NOMO-1 (cell line): ENCODE results near the gene ZP2.
"Not testable (repeated sequence)": the region's sequence is repeated elsewhere in the genome, so short reads cannot be mapped to it uniquely, and the experiment has no call there.

Experiments used
- DNase-seq, 2 experiments: peaks; one replicate each; lab custom pipeline; 2025; ENCODE audit not compliant: unreplicated experiment in 2 of 2; lab: John Stamatoyannopoulos, UW

The ZP2 gene

DNA sequence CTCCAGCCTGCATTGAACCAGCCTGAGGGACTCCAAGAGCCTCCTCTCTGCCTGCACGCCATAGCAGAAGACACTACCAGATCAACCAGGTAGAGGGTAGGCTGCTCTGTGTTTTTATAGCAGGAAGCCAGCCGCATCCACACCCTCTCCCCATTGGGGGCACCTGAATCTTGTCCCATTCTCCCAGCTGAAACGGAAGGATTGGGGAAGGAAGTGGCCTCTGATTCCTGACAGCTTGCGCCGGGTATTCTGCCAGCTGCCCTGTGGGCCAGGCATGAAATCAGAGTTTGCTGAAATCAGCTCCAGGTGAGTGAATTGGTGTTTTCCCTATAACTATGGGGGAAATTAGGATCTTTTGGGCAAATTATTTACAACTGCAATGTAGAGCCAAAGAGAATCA, at the start of gene ZP2:
Gene ZP2 (minus strand): TSS at position 89 of the 400 bp plus-strand sequence. CDS start 27 bp downstream, at position 62.
- no peak for DNase-seq

DNA sequence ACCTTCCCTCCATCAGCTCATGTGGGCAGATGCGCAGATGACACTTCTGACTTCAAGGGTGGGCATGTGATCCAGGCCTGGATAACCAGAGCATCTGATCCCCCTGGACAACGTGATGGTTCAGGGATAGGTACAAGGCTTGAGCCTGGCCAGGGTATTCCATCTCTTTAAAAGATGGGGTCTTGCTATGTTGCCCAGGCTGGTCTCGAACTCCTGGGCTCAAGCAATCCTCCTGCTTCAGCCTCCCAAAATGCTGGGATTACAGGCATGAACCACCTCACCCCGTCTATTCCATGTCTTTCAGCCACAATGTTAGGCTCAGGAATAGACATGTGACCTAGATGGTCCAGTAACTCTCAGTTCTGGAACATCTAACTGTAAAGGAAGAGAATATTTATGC, 45.9 kb upstream of the ZP2 start:
- no peak for DNase-seq

GRCh38 chr16:21256636-21257035, 45.3 kb upstream of the ZP2 start:
- DNase-seq = no peak

DNA sequence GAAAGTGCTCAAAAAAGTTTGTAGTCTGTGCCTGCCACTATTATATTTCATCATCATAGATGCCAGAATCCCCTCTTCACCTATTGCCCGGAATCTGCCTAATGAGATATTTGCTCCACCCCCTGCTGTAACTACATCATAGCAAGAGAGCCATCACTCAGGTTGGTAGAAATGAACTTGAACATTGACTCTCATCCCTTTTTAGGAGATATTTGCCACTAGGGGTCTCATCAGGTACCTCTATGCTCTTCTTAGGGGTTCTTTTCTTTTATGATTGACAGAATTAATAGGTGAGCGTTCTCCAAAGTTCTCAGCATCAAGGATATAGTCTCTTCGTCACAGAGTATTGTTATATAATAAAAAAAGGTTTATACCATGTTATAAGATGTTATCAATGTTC, 42.1 kb upstream of the ZP2 start:
- no peak for DNase-seq

DNA sequence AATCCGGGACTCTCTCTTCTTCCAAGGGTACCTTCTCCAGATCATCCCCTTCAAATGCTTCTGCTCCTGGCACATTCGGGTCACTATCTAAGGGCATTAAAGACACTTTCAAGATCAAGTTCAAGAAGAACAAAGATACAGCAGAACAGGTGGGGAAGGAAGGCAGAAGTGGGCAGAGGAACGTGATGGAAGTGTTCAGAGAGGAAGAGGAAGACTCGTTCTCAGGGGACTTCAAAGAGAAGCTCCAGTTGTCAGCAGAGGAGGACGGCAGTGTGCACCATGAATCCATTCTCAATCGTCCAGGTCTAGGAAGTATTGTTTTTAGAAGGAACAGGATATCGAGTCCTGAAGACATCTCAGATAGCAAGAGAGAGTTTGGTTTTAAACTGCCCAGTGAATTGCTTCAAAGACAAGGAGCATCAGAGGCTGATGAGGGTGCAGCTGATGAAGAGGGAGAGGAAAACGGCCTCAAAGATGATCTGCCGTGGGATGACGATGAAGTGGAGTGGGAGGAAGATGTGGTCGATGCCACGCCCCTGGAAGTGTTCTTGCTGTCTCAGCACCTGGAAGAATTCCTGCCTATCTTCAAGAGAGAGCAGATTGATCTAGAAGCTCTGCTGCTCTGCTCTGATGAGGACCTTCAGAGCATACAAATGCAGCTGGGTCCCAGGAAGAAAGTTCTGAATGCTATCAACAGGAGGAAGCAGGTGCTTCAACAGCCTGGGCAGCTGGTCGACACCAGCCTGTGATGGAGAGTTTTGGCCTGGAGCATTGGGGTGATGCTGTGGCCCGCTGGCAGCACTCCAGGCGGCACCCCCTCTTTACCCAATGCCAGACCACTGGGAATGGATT, 38.9 kb upstream of the ZP2 start:
- no peak for DNase-seq

DNA sequence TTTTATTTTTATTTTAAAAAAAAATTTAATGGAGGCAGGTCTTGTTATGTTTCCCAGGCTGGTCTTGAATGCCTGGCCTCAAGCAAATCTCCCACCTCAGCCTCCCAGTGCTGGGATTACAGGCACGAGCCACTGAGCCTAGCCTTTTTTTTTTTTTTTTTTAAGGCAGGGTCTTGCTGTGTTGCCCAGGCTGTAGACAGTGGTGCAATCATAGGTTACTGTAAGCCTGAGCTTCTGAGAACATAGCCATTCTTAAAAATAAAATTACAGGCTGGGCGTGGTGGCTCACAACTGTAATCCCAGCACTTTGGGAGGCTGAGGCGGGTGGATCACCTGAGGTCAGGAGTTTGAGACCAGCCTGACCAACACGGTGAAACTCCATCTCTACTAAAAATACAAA, 36.8 kb upstream of the ZP2 start:
- not testable (repeated sequence) for DNase-seq

DNA sequence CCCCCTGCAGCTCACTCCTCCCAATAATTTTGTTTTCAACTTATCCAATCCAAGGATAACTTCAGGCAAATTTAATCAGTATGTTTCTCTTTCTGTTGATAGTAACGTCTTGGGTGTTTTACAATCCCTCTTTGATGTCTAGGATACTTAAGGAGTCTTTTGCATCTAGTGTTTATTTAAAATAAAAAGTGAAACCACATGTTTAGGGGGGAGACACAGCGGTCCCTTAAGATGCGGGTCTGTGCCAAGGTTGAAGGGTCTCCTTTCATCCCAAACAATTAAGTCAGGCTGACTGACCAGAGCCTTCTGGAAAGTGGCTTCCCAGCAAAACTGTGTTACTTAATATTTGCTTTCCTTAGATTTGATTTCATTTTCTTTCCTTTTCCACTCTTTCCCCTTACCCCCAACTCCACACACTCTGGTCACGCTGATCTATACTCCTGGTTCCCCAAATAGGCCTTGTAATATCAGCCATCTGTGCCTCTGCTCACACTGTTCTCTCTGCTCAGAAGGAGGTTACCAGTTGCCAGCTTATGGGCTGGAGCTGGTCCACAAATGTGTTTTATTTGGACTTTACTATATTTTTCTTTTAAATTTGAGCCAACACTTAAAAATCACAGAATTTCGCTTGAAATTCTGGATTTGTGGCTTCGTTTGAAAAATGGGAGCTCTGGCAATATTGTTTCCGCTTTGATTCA, 33.3 kb upstream of the ZP2 start:
- no peak for DNase-seq

DNA sequence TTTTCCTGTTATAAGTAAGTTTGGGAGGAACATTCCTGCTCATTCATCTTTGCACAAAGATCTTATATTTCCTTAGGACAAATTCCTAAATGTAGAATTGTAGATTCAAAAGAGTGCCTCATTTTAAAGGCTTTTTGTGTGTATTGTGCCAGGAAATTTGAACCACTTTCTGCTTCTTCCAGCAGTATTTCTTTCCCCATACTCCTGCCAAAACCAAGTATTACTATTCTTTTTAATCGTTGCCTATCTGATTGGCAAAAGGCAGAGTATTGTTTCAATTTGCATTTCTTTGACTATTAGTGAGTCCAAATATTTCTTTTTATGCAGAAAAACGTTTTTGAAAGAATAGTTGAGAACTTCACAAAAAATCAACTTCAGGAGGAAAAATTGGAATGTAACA, 31.4 kb upstream of the ZP2 start:
- no peak for DNase-seq

DNA sequence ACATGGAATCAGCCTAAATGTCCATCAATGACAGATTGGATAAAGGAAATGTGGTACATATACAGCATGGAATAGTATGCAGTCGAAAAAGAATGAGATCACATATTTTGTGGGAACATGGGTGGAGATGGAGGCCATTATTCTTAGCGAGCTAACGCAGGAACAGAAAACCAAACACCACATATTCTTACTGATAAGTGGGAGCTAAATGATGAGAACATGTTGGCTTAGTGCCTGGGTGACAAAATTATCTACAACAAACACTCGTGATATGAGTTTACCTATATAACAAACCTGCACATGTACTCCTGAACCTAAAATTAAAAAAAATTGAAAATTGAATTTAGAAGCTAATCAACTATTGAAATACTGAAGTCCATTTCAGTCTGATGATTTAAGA, 28.3 kb upstream of the ZP2 start:
- DNase-seq = no peak

DNA sequence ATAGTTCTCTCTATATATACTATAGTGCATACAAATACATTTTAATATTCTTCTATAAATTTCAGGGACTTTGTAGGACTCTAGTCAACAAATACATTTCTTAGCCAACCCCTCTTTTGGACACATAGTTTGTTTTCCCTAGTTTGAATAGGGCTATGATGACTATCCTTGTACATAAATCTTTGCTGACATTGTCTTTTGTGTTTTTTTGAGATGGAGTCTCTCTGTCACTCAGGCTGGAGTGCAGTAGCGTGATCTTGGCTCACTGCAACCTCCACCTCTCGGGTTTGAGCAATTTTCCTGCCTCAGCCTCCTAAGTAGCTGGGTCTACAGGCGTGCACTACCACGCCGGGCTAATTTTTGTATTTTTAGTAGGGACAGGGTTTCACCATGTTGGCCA, 25.5 kb upstream of the ZP2 start:
- no peak for DNase-seq

GRCh38 chr16:21235199-21235585, 23.8 kb upstream of the ZP2 start:
- no peak for DNase-seq

DNA sequence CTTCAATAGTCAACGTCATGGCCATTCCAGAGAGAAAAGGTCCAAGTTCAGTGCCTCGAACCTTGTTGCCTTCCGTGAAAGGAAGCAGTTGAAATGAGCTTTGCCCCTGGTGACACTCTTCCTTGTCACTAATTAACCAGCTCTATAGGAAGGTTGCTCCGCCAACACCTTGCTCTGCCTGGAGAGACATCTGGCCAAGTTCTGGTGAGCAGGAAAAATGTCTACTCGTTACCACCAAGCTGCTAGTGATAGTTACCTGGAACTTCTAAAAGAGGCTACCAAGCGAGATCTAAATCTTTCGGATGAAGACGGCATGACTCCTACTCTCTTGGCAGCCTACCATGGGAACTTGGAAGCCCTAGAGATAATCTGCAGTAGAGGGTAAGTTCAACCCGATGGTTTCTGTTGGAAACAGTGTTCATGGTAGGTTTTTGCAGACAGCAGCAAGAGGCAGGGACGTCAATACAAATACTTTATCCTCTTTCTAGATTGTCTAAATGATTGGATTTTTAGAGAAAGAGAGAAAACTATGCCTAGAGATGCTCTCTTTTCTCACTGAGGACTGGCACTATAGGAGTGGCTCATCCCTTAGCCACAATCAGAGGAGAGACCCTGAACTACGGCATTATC, 22.3 kb upstream of the ZP2 start, which contains the start of gene ANKS4B:
Gene ANKS4B (plus strand): TSS at position 179 of the 630 bp plus-strand sequence. CDS start 39 bp downstream, at position 218.
- DNase-seq = no peak

DNA sequence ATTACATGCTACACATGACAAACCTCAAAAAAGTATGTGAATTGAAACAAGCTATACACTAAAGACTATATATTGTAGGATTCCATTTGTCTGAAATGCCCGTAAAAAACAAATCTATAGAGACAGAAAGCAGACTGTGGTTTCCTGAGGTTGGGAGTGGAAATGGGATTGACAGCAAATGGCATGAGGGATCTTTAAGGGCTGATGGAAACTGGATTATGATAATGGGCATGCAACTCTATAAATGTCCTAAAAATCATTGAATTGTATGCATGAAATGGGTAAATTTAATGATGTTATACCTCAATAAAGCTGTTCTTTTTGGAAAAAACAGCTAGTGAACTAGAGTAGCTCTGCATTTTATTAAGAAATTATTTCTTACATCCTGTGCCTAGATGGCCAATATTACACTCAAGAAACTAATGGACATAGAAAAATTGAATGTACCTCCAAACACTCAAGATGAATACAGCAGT, 21.7 kb upstream of the ZP2 start:
- DNase-seq = no peak

GRCh38 chr16:21228361-21228872, 17.0 kb upstream of the ZP2 start:
- DNase-seq = no peak

GRCh38 chr16:21227866-21228265, 16.5 kb upstream of the ZP2 start:
- DNase-seq = peak; percentile 16 to 51

- no peak for DNase-seq
Observed at GRCh38 chr16:21226749-21227148, 15.4 kb upstream of the ZP2 start.

- no peak for DNase-seq
Observed at GRCh38 chr16:21224800-21225199, 13.4 kb upstream of the ZP2 start.

DNA sequence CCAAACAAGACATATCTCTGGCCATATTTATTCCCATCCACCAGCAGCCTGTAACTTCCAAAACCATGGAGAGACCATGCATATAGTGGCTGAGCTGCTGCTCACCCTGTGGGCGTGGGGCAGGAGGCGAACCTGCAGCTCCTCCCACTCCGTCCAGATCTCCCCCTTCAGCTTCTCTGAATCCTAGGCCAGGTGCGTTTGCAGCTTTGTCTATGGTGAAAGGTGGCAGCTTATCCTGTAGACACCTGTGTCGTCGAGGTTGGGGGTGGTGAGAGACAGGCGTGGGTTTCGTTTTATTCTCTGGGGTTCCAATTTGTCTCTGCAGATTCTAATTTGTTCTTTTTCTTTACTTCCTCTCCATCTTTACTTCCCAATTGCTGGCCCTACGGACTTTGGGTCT, 12.4 kb upstream of the ZP2 start:
- DNase-seq = no peak

GRCh38 chr16:21222495-21223337, 11.3 kb upstream of the ZP2 start:
- DNase-seq = no peak

DNA sequence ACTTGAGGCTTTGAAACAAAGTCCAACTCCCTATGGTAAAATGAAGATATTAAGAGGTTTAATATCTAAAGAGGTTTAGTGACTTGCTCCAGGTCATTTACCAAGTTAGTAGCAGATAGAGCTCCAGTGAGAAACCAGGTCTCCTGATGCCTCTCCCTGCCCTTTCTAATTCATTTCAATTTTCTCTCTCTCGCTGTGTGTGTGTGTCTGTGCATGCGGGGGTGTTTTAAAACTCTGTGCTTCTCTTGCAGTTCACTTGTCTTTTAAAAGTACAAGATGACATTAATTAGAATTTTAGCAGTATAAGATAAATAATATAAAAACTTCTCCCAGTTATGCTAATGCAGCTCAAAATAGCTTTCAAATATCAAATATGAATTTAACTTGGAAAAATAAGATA, 8.2 kb upstream of the ZP2 start:
- DNase-seq = no peak
